ENCODE measurements around the gene HLX.

The HLX gene

GRCh38 chr1:220884109-220884980 lies 5.1 kb downstream of the HLX start:
- no peak for DNase-seq

- DNase-seq: no peak
Observed at GRCh38 chr1:220884981-220885918, 6.0 kb downstream of the HLX start.

GRCh38 chr1:220885971-220886370 lies 6.7 kb downstream of the HLX start:
- no peak for DNase-seq

GRCh38 chr1:220886470-220887201 lies 7.4 kb downstream of the HLX start:
- DNase-seq: no peak

- no peak for DNase-seq
Observed at GRCh38 chr1:220887202-220887519, 7.9 kb downstream of the HLX start.

- DNase-seq: no peak
Observed at GRCh38 chr1:220887520-220888416, 8.5 kb downstream of the HLX start.

- DNase-seq: no peak
Observed at GRCh38 chr1:220888417-220888986, 9.3 kb downstream of the HLX start.

DNA sequence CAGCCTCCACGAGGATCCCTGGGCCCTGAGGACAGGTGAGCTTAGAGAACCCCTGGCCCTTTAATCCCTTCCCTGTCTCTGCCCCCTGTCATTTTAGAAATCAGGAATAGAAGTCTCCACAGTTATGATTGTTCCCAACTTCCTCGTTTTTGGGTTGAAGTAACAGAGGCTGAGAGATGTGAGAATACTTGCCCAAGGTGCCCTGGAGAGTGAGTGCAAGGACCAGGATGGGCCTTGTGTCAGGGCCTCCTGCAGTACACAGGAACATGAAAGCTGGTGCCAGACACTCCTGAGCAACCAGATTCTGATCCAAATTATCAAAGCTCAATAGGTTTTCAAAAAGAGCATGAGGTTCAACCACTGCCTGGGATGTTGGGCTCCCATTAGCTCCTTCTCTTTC lies 10.1 kb downstream of the HLX start:
- no peak for DNase-seq

- no peak for DNase-seq
Observed at GRCh38 chr1:220889848-220890287, 10.6 kb downstream of the HLX start.

- DNase-seq: no peak
Observed at GRCh38 chr1:220890602-220891001, 11.4 kb downstream of the HLX start.

- DNase-seq: no peak
Observed at GRCh38 chr1:220891224-220892085, 12.2 kb downstream of the HLX start.

- DNase-seq: no peak
Observed at GRCh38 chr1:220892086-220892376, 12.8 kb downstream of the HLX start.

- no peak for DNase-seq
Observed at GRCh38 chr1:220892997-220893700, 13.9 kb downstream of the HLX start.

GRCh38 chr1:220893701-220894024 lies 14.4 kb downstream of the HLX start:
- DNase-seq: no peak

DNA sequence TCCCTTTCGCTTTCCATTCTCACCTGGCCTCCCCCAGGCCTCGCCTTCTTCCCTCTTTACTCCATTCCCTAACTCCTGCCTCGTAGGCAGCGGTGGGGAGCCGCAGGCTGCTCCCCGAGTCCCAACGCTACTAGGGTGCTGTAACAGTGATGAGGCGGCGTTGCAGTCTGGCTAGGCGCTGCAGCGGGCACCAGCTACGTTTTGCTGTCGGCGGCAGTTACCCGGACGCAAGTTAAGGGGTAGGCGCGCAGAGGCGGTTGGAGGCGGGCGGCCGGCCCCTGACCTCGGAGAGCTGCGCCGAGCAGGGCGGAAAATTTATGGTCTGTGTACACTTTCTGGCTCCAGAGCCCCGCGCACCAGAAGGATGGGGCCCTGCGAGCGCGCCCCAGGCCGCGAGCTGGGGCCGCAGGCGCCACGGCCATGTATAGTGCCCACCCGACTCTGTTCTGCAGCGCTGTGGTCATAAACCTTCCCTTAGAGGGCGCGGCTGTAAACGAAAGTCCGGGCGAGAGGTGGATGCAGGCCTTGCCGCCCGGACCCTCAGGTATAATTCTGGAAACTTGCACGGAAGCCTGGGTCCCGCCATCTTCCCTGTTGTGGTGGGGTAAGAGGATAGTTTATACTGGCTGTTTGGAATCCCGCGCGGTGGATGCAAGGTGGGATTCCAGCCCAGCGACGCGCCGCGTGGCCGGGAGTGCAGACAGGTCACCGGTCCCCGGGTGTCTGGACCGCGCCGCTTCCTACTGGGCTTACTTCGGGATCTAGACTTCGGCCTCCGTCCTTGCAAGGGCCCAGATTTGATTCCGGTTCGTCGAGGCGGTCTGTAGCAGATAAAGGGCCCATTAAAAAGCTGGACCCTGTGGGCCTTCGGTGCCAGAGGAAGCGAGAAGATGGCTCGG lies 15.0 kb downstream of the HLX start:
- no peak for DNase-seq

GRCh38 chr1:220894924-220895256 lies 15.6 kb downstream of the HLX start:
- DNase-seq: no peak

GRCh38 chr1:220895412-220895946 lies 16.2 kb downstream of the HLX start:
- DNase-seq: no peak

DNA sequence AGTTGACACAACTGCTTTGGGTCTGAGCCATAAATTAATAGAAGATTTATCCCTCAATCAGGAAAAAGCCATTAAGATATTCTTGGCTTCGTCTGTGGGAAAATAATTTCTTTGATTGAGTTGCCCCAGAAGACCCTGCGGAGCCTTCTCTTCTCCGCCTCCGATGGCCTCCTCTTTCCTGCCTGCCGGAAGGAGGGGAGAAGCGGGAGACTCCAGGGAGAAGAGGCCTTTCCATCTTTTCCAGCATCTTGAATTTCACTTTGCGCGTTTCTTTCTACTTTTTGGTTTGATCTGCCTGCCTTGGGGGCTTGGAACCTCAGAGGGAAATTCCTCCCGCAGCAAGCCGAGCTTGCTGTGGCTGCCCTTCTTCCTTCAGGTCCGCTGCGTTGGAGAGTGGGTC lies 16.8 kb downstream of the HLX start:
- DNase-seq: no peak

GRCh38 chr1:220900842-220901241 lies 21.6 kb downstream of the HLX start:
- DNase-seq: no peak
